ENCODE results near the gene NOP14. TPM values are rescaled to one million over a fixed set of nuclear protein-coding genes. Genes with fewer than 3 reads are reported as not detected.
A peak's percentile ranks its signal among the peaks of the same experiment; 100 is the strongest.
"Not testable (repeated sequence)": the region's sequence is repeated elsewhere in the genome, so short reads cannot be mapped to it uniquely, and the experiment has no call there.

The NOP14 gene
- total RNA-seq, 1 experiment from 2014 or later: 33.6 TPM

DNA sequence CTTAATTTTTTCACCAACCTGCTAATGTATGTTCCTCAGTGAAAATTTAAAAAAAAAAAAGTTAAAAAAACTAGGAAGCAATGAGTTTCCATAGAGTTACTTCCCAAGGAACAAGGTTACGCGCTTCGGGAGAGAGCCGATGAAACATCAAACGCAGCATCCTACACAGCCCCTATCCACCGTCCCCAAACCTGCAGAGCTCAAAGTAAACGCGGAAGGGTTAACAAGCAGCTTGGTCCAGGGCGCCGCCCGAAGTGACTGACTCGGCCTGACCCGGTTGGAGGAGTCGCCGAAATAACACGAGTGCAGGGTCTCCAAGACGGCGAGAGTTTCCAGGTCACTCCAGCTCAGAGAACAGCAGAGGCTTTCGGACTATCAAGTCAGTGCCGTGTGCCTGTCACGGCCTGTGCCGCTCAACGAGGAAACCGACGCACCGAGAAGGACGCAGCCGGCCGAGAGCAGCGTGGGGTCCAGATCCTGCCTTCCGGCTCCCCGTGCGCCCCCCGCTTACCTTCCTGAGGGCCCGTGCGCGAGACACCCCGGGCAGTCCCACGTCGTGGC lies 512 bp downstream of the NOP14 start:
- POLR2A ChIA-PET (ENCODE audit: unreplicated experiment): interaction anchor here (0.6 kb wide), 1 partner anchor 111 kb away, joined by 6 read pairs; no protein-coding TSS in a partner anchor
- H3K4me3 ChIP-seq: peak overlapping the region; percentile 94

DNA sequence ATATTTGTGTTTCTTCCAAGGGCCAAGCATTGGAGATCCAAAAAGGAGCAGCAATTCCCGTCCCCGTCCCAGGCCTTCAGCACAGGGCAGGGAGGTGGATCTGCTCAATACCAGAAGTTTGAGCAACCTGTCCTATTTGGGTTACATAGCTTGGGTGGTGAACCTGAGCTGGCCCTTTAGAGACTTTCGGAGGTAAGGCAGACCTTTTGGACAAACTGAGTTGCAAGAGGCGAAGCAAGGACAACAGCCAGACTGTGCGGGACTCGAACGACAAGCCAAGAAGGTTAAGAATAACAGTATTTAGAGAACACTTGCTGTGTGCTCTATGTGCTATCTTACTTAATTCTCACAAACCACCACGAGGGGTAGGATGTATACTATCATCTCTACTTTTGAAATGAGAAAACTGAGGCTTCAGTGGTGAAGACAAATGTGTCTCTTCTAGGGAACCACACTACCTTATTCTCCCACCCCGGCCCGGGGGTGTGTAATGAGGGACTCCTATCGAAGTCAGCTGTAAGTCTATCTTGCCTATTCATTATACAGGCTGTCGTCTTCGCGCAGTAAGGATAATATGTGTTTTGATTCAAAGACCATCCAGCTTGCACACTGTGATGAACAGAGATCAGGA lies 1.3 kb downstream of the NOP14 start:
- no peak overlapping the region for H2AFZ ChIP-seq
- H3K27me3 ChIP-seq (ENCODE audit: insufficient read depth, low read depth): no peaks in the 10 kb centered on the region
- POLR2A ChIA-PET (ENCODE audit: unreplicated experiment): no interaction called here
- H3K36me3 ChIP-seq (ENCODE audit: low read depth): 0 out of 2 replicates have a peak, but pooled peaks cover under 1% of the 10 kb centered on the region
- H3K27ac ChIP-seq: no peak overlapping the region
- H3K4me1 ChIP-seq (replicated peaks; ENCODE audit: insufficient read depth): peaks cover 14% of the 10 kb centered on the region
- H3K9me2 ChIP-seq (ENCODE audit: insufficient read depth): no peaks in the 10 kb centered on the region
- H3K4me3 ChIP-seq: peak overlapping the region; percentile 94
- H3F3A ChIP-seq (ENCODE audit: insufficient read depth, low read depth): peaks cover 9% of the 10 kb centered on the region; the same call in 1 of the 2 replicates
- CTCF ChIA-PET: no interaction called here
- peak overlapping the region; percentile 89 for H3K4me2 ChIP-seq
- BruUV-seq (replicated peaks): no TSS peak
- no peak for DNase-seq
- H3K79me2 ChIP-seq (ENCODE audit: low read depth): peaks cover 50% of the 10 kb centered on the region
- intact Hi-C loops (cut with micrococcal nuclease; ENCODE audit: unreplicated experiment): loop anchor here (2.0 kb wide), 1 partner anchor 75 kb away; no protein-coding TSS in a partner anchor
- TF ChIP-seq, protein P1, sequence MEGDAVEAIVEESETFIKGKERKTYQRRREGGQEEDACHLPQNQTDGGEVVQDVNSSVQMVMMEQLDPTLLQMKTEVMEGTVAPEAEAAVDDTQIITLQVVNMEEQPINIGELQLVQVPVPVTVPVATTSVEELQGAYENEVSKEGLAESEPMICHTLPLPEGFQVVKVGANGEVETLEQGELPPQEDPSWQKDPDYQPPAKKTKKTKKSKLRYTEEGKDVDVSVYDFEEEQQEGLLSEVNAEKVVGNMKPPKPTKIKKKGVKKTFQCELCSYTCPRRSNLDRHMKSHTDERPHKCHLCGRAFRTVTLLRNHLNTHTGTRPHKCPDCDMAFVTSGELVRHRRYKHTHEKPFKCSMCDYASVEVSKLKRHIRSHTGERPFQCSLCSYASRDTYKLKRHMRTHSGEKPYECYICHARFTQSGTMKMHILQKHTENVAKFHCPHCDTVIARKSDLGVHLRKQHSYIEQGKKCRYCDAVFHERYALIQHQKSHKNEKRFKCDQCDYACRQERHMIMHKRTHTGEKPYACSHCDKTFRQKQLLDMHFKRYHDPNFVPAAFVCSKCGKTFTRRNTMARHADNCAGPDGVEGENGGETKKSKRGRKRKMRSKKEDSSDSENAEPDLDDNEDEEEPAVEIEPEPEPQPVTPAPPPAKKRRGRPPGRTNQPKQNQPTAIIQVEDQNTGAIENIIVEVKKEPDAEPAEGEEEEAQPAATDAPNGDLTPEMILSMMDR (conservative IDR thresholded peaks at IDR 0.05): no peak
- TF ChIP-seq EZH2 (IDR thresholded peaks at IDR 0.05; ENCODE audit: low read depth): no peak
- peaks cover 41% of the 10 kb centered on the region for H4K20me1 ChIP-seq (ENCODE audit: insufficient read depth)
- H3K9me3 ChIP-seq (ENCODE audit: insufficient read depth, low read depth): no peaks in the 10 kb centered on the region

More for the DNA sequence above, 512 bp downstream of the NOP14 start:
- H4K20me1 ChIP-seq (ENCODE audit: insufficient read depth): peaks cover 36% of the 10 kb centered on the region
- H3F3A ChIP-seq (ENCODE audit: insufficient read depth, low read depth): peaks cover 9% of the 10 kb centered on the region; the same call in 1 of the 2 replicates
- H3K27ac ChIP-seq: peak overlapping the region; percentile 61
- H3K9me2 ChIP-seq (ENCODE audit: insufficient read depth): no peaks in the 10 kb centered on the region
- CTCF ChIA-PET: interaction anchor here (1.1 kb wide), 1 partner anchor 66 kb away, joined by 11 read pairs; no protein-coding TSS in a partner anchor
- TSS peak; percentile 56 for BruUV-seq (replicated peaks)
- no peaks in the 10 kb centered on the region for H3K9me3 ChIP-seq (ENCODE audit: insufficient read depth, low read depth)
- H3K79me2 ChIP-seq (ENCODE audit: low read depth): peaks cover 43% of the 10 kb centered on the region
- H2AFZ ChIP-seq: peak overlapping the region; percentile 84
- H3K27me3 ChIP-seq (ENCODE audit: insufficient read depth, low read depth): no peaks in the 10 kb centered on the region
- peaks cover 14% of the 10 kb centered on the region for H3K4me1 ChIP-seq (replicated peaks; ENCODE audit: insufficient read depth)
- TF ChIP-seq EZH2 (IDR thresholded peaks at IDR 0.05; ENCODE audit: low read depth): no peak
- intact Hi-C loops (cut with micrococcal nuclease; ENCODE audit: unreplicated experiment): loop anchor here (1.0 to 2.0 kb wide), 2 partner anchors 25 to 74 kb away; no protein-coding TSS in a partner anchor
- no peaks in the 10 kb centered on the region for H3K36me3 ChIP-seq (ENCODE audit: low read depth)
- peak overlapping the region; percentile 89 for H3K4me2 ChIP-seq
- DNase-seq: peak; percentile 44 to 58

DNA sequence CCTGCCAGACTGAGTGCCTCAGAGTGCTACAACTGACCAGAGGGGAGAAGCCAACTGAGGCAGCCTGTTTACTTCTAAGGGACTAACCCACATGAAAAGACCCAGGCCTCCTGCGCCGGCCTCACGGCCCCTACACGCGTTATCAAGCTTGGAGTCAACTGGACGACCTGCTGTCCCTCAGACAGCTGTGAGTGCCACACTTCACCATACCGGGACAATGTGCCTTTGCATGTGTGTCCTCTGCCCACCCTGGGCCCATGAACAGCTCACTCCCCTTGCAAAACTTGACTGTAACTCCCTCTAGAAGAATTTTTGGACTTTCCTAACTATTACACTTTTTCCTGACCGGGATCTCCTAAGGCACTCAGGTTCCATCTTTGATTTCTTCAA lies 1.8 kb downstream of the NOP14 start:
- Histone ChIP-seq H3K27me3 (ENCODE audit: insufficient read depth, low read depth) (no peaks in the 10 kb centered on the region), H3K4me2 (peak overlapping the region; percentile 89), H3K9me2 (ENCODE audit: insufficient read depth) (no peaks in the 10 kb centered on the region), H3K79me2 (ENCODE audit: low read depth) (peaks cover 52% of the 10 kb centered on the region), H3K4me1 (replicated peaks; ENCODE audit: insufficient read depth) (peaks cover 14% of the 10 kb centered on the region), H2AFZ (no peak overlapping the region), H3F3A (ENCODE audit: insufficient read depth, low read depth) (peaks cover 14% of the 10 kb centered on the region; the same call in 1 of the 2 replicates), H3K9me3 (ENCODE audit: insufficient read depth, low read depth) (no peaks in the 10 kb centered on the region), H3K36me3 (ENCODE audit: low read depth) (peaks cover 5% of the 10 kb centered on the region), H4K20me1 (ENCODE audit: insufficient read depth) (peaks cover 43% of the 10 kb centered on the region), H3K4me3 (peak overlapping the region; percentile 94), H3K27ac (no peak overlapping the region)
- ChIA-PET POLR2A (ENCODE audit: unreplicated experiment) (no interaction called here), CTCF (no interaction called here)
- BruUV-seq (replicated peaks): no TSS peak
- intact Hi-C loops (cut with micrococcal nuclease; ENCODE audit: unreplicated experiment): no loop called here
- TF ChIP-seq, protein P1 (conservative IDR thresholded peaks at IDR 0.05): no peak
- TF ChIP-seq EZH2 (IDR thresholded peaks at IDR 0.05; ENCODE audit: low read depth): no peak
- DNase-seq: no peak

DNA sequence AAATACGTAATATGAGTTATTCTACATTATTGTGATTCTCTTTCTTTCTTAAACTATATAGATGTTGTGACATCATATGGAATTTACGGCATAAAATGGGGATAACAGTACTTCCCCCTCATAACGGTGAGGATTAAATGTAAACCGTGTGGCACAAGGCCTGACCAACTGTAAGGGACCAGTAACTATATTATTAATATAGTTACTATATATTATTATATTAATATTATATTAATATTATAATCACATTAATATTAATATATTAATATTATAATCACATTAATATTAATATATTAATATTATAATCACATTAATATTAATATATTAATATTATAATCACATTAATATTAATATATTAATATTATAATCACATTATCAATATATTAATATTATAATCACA lies 2.8 kb downstream of the NOP14 start:
- H3K9me2 ChIP-seq (ENCODE audit: insufficient read depth); intact Hi-C loops (cut with micrococcal nuclease; ENCODE audit: unreplicated experiment); POLR2A ChIA-PET (ENCODE audit: unreplicated experiment); H3K27ac ChIP-seq; DNase-seq; BruUV-seq (replicated peaks); H3K4me3 ChIP-seq; H3K4me2 ChIP-seq; H3K27me3 ChIP-seq (ENCODE audit: insufficient read depth, low read depth); H2AFZ ChIP-seq; CTCF ChIA-PET; H3K9me3 ChIP-seq (ENCODE audit: insufficient read depth, low read depth): not testable (repeated sequence)
- Histone ChIP-seq H3F3A (ENCODE audit: insufficient read depth, low read depth) (peaks cover 24% of the 10 kb centered on the region), H3K79me2 (ENCODE audit: low read depth) (peaks cover 58% of the 10 kb centered on the region), H3K4me1 (replicated peaks; ENCODE audit: insufficient read depth) (peaks cover 14% of the 10 kb centered on the region), H3K36me3 (ENCODE audit: low read depth) (peaks cover 15% of the 10 kb centered on the region), H4K20me1 (ENCODE audit: insufficient read depth) (peaks cover 43% of the 10 kb centered on the region)
